GM21528 (cell line): ENCODE results near the gene PAX5.

ENCODE experiments used
- ATAC-seq: cut with Tn5 transposase; IDR thresholded peaks from one replicate; pipeline ENCODE4 v1.9.1; 2021; ENCODE audit warnings: mild to moderate bottlenecking, moderate library complexity; ENCODE audit not compliant: unreplicated experiment, low FRiP score

The PAX5 gene

GRCh38 chr9:36842560-36843530 is 191.2 kb downstream of the PAX5 start:
- no peak for ATAC-seq

GRCh38 chr9:36840898-36841536 is 193.1 kb downstream of the PAX5 start:
- no peak for ATAC-seq

DNA sequence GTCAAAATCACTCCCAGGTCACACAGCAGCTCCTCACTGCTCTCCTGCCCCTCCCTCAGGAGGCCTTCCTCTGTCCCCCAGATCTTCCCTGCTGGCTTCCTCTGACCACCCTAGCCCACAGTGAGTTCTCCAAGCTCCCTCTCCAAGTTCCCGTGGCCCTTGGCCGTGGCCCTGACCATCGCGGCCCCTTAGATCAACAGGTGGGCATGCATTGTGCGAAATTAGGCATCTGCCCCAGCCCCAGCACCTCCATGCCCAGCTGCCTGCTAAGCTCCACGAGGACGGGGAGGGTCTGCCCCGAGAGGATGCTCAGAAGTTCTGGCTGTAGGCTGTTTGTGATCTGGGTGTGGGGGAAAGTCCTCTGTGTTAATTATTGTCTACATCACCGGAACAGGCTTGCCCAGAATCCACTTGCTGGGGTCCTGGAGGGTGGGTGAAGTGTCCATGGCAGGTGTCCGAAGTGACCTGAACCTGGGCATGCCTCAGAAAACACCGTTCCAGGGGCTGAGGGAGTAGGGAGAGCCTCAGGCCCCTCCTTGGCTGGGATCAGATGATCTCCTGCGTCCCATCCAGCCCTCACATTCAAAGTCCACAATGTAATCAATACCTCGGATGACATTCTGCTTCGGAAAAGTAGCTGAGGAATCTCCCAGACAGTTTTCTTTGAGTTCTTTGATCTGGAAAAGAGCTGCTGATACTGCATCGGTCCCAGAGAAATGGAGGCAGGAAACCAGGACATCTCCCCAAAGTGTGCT is 194.8 kb downstream of the PAX5 start:
- ATAC-seq = no peak

DNA sequence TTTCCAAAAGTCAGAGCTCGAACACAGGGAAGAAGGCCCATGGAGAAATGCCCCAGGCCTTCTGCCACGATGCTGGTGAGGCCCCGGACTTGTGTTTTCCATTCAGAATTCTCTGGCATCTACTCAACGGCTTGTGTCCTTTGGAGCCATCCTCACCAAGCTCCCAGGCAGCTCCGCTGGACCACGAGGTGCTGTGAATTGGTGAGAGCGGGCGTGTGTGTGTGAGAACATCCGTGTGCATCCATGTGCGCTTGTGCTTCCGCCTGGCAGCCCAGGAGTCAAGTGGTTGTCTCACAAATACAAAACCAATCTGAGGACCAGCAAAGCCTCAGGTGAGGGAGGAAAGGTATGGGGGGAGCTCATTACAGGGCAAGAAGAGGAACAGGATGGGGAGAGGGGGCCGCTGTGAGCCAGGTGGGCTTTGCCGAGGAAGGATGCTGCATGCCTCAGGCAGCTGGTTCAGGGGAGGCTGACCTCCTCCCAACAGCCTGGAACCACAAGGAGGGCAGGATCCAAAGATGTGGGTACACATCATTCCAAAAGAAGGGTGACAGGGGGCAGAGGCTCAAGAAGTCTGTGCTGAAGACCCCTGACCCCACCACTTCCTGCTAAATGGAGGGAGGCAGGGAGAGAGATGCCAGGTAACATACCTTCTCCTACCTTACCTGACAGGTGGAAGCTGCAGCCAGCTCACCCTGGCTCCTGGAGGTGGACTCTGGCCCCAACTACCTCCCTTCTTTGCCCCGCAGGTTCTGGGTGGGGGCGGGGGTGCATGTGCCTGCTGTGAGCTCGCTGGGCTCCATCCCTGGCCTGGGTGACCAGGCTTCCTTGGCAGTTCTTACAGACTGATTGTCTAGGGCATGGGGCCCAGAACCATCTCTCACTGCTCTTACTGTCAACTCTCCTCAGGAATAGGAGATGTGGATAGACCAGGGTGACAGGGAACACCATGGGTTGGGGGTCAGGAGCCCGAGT is 196.3 kb downstream of the PAX5 start:
- ATAC-seq = no peak

DNA sequence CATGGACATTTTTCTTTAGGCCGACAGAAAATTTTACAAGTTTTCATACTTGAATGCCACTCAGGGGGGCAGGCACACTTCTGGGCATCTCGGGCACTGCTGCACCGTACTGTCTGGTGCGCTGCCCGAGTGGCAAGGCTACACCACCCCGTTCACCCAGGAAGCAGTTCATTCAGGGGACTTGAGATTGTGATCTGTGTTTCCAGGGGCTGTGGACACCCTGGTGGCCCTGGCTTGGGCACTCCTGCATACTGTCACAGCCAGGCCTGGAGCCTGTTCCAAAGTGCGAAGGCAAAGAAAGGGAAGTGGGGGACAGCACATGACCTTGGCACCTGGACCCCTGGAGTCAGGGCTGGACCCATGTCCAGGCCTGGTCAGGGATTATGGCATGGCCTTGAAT is 197.6 kb downstream of the PAX5 start:
- ATAC-seq = no peak

- no peak for ATAC-seq
These were observed 198.6 kb downstream of the PAX5 start for GRCh38 chr9:36835271-36835996.

DNA sequence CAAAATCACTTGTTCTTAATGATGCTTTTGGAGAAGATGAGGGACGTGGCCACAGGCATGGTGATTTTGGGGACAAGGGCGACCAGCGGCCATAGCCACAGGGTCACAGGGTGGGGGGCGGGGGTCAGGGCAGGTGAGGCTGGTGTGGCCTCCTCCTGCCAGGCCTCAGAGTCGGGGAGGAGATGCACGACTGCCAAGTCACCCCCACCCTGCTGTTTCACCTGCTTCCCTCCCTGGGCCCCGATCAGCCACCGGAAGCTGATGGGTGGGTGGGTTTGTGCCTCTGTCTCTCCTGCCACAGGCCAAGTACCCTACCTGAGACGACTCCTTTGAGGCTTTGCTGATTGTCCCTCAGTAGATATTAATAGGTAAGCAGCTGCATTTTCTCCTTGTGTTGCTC is 199.3 kb downstream of the PAX5 start:
- ATAC-seq = no peak

- no peak for ATAC-seq
These were observed 200.1 kb downstream of the PAX5 start for GRCh38 chr9:36833954-36834353.

- ATAC-seq = no peak
These were observed 201.8 kb downstream of the PAX5 start for GRCh38 chr9:36832164-36832795.

GRCh38 chr9:36831381-36832161 is 202.5 kb downstream of the PAX5 start:
- ATAC-seq = no peak

GRCh38 chr9:36828611-36829013 is 205.5 kb downstream of the PAX5 start:
- ATAC-seq = no peak

- no peak for ATAC-seq
These were observed 206.5 kb downstream of the PAX5 start for GRCh38 chr9:36827593-36827992.

- no peak for ATAC-seq
These were observed 207.5 kb downstream of the PAX5 start for GRCh38 chr9:36826581-36826980.

GRCh38 chr9:36825179-36825578 is 208.9 kb downstream of the PAX5 start:
- no peak for ATAC-seq

GRCh38 chr9:36823934-36824333 is 210.1 kb downstream of the PAX5 start:
- ATAC-seq = no peak

- no peak for ATAC-seq
These were observed 210.6 kb downstream of the PAX5 start for GRCh38 chr9:36823466-36823865.

DNA sequence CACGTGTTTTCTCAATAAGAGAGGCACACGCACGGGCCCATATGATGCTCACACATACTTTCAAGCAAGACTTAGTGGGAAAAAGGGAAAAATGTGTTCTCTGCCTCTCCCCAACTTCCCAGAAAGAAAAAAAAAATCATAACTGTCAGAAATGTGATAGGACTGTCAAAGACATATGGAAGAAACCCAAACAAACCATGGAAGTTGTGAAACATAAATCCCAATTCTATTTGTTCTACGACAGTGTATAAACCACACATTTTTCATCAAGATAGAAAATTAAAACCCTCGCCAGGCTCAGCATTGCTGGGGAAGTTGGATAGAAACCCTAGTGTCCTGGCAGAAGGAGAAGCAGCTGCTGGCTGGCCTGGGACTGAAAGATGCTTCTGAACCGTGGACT is 211.9 kb downstream of the PAX5 start:
- no peak for ATAC-seq

GRCh38 chr9:36820392-36820861 is 213.6 kb downstream of the PAX5 start:
- no peak for ATAC-seq
